Esophagus muscularis mucosa (tissue), 4 donors: Measurements from ENCODE around the gene CEP170B.

Source experiments
- EP300 ChIP-seq: sonication (generic); formaldehyde crosslinking; IDR thresholded peaks from one replicate; pipeline ENCODE4 v1.6.1; 2017; ENCODE audit warnings: antibody characterized with exemption
- POLR2A ChIP-seq: fragments of 450-650 bp; IDR thresholded peaks from one replicate; pipeline ENCODE4 v1.6.1; 2017; ENCODE audit warnings: antibody characterized with exemption, moderate library complexity, mild to moderate bottlenecking, low read depth
- POLR2AphosphoS5 ChIP-seq, 2 donors: sonication (generic); formaldehyde crosslinking; IDR thresholded peaks; one replicate each; pipeline ENCODE4 v1.6.1; 2017; ENCODE audit warnings: antibody characterized with exemption in 2 of 2
- TF ChIP-seq, protein P1 (sequence below), 3 experiments: fragments of 200-600 bp in 2 of 3; fragments of 450-650 bp in 1 of 3; sonication (generic) in 2 of 3; IDR thresholded peaks; one replicate each; pipeline ENCODE4 v1.5.1; 2017 to 2019; ENCODE audit warnings: antibody characterized with exemption in 3 of 3, mild to moderate bottlenecking in 2 of 3, moderate library complexity in 1 of 3

DNA sequence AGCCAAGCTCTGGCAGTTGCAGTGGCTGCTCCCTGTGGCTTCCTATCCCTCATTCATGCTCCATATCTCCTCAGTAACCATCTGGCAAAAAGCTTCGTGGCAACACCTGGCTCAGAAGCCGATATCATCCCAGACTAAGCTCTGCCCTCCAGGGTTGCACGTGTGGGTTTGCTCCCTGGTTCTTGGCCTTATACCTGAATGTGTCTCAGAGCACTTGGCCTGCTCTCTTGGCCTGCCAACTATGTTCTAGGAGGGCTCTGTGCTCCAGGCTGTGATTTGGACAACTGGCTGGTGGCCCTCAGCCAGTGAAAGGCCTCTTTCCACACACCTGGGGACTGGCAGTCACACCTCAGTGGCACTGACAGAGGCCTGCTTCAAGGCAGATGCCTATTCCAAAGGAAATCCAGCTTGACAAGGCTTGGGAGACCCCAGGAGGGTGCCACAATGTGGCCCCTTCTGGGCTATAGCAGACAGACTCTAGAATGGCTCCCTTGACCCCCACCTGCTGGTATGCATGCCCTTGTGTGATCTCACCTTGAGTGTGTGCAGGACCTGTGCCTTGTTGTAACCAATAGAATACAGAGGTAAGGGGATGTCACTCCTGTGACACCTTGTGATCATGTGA lies 70.1 kb downstream of the CEP170B start:
- TF ChIP-seq, protein P1, sequence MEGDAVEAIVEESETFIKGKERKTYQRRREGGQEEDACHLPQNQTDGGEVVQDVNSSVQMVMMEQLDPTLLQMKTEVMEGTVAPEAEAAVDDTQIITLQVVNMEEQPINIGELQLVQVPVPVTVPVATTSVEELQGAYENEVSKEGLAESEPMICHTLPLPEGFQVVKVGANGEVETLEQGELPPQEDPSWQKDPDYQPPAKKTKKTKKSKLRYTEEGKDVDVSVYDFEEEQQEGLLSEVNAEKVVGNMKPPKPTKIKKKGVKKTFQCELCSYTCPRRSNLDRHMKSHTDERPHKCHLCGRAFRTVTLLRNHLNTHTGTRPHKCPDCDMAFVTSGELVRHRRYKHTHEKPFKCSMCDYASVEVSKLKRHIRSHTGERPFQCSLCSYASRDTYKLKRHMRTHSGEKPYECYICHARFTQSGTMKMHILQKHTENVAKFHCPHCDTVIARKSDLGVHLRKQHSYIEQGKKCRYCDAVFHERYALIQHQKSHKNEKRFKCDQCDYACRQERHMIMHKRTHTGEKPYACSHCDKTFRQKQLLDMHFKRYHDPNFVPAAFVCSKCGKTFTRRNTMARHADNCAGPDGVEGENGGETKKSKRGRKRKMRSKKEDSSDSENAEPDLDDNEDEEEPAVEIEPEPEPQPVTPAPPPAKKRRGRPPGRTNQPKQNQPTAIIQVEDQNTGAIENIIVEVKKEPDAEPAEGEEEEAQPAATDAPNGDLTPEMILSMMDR (IDR thresholded peaks at IDR 0.05), result no peak
- TF ChIP-seq POLR2A (no peak), POLR2AphosphoS5 (IDR thresholded peaks at IDR 0.05) (no peak), EP300 (no peak)
